ENCODE measurements around the gene NCK2. TPM values are rescaled to one million over a fixed set of nuclear protein-coding genes. Genes with fewer than 3 reads are reported as not detected.

Gene NCK2
- total and polyA plus RNA-seq, 9 of the 15 experiments (the other 6 are each of a cell fraction or from before 2014, with no cell fraction given): 0.90 to 27.9 (median 15.9) TPM

GRCh38 chr2:105814291-105814940 is 69.7 kb downstream of the NCK2 start:
- no TSS peak for BruUV-seq (replicated peaks)
- no peaks in the 10 kb centered on the region for H3K79me2 ChIP-seq (ENCODE audit: control insufficient read depth, insufficient read depth, low read length)
- no peak for ATAC-seq
- peaks cover 13 to 18% of the 10 kb centered on the region in 2 experiments for H3K4me1 ChIP-seq (replicated peaks in 1 of 2; ENCODE audit: control insufficient read depth in 2 of 2, insufficient read depth in 2 of 2, low read length in 2 of 2)
- TF ChIP-seq ZC3H4 (CRISPR knock-in tag; IDR thresholded peaks at IDR 0.05; ENCODE audit: borderline replicate concordance) (no peak), ZNF354B (CRISPR knock-in tag; IDR thresholded peaks at IDR 0.05) (no peak), ESRRA (IDR thresholded peaks at IDR 0.05; ENCODE audit: borderline replicate concordance, low read depth) (no peak), CBFB (CRISPR knock-in tag; IDR thresholded peaks at IDR 0.05) (no peak), CHCHD3 (CRISPR knock-in tag; IDR thresholded peaks at IDR 0.05) (no peak), EGR1 (conservative IDR thresholded peaks at IDR 0.05) (no peak), ZNF449 (CRISPR knock-in tag; IDR thresholded peaks at IDR 0.05) (no peak), JUNB (CRISPR knock-in tag; conservative IDR thresholded peaks at IDR 0.05) (no peak), CXXC5 (CRISPR knock-in tag; IDR thresholded peaks at IDR 0.05) (no peak), SNAPC5 (CRISPR knock-in tag; IDR thresholded peaks at IDR 0.05) (no peak), ZNF740 (CRISPR knock-in tag; IDR thresholded peaks at IDR 0.05) (no peak), ZNF740 (tag; IDR thresholded peaks at IDR 0.05) (no peak), CBX3 (IDR thresholded peaks at IDR 0.05; ENCODE audit: borderline replicate concordance in 1 of 2, low read length in 2 of 2) (no peak), HLTF (IDR thresholded peaks at IDR 0.05) (no peak), ZNF12 (CRISPR knock-in tag; IDR thresholded peaks at IDR 0.05) (no peak)
- TF ChIP-seq, protein P1, sequence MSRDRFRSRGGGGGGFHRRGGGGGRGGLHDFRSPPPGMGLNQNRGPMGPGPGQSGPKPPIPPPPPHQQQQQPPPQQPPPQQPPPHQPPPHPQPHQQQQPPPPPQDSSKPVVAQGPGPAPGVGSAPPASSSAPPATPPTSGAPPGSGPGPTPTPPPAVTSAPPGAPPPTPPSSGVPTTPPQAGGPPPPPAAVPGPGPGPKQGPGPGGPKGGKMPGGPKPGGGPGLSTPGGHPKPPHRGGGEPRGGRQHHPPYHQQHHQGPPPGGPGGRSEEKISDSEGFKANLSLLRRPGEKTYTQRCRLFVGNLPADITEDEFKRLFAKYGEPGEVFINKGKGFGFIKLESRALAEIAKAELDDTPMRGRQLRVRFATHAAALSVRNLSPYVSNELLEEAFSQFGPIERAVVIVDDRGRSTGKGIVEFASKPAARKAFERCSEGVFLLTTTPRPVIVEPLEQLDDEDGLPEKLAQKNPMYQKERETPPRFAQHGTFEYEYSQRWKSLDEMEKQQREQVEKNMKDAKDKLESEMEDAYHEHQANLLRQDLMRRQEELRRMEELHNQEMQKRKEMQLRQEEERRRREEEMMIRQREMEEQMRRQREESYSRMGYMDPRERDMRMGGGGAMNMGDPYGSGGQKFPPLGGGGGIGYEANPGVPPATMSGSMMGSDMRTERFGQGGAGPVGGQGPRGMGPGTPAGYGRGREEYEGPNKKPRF (IDR thresholded peaks at IDR 0.05; ENCODE audit: low read depth, low read length): no peak
- H3K9me3 ChIP-seq (replicated peaks; ENCODE audit: control insufficient read depth, insufficient read depth, low read depth, low read length): no peaks in the 10 kb centered on the region
- H4K20me1 ChIP-seq (replicated peaks; ENCODE audit: control insufficient read depth, insufficient read depth, low read length): peaks cover 12% of the 10 kb centered on the region
- H3K27me3 ChIP-seq (ENCODE audit: control insufficient read depth in 2 of 2, insufficient read depth in 2 of 2, low read length in 2 of 2): no peaks in the 10 kb centered on the region
- WGBS (ENCODE audit: insufficient coverage, low coverage, missing lambda C conversion rate): 68% methylated on average over 9 of the region's 9 CpGs
- no peak for FAIRE-seq
- no peak overlapping the region for H2AFZ ChIP-seq (ENCODE audit: low read depth, low read length)
- ChIA-PET CTCF (ENCODE audit: low intra/inter-chr PET ratio) (no interaction called here), POLR2A (interaction anchor here (1.4 kb wide), 1 partner anchor 14 kb away, joined by 5 read pairs; no protein-coding TSS in a partner anchor)
- in situ Hi-C loops (cut with MboI) (no loop called here), intact Hi-C loops (cut with micrococcal nuclease) (no loop called here)
- no peak for DNase-seq (ENCODE audit: extremely low read depth in 1 of 4, low spot score in 3 of 4)
- H3K4me2 ChIP-seq (ENCODE audit: insufficient read depth, low read length): no peak overlapping the region
- no peak overlapping the region for H3K9ac ChIP-seq (ENCODE audit: insufficient read depth in 1 of 2, low read depth in 2 of 2, low read length in 2 of 2)
- H3K9me1 ChIP-seq (ENCODE audit: control insufficient read depth, insufficient read depth, low read length): peaks cover 2% of the 10 kb centered on the region
- no peak overlapping the region for H3K4me3 ChIP-seq
- 0 out of 3 replicates have a peak, but pooled peaks cover 5% of the 10 kb centered on the region for H3K36me3 ChIP-seq (ENCODE audit: control insufficient read depth, insufficient read depth, low read length)
- no peak overlapping the region for H3K27ac ChIP-seq (ENCODE audit: extremely low read depth, low read depth, low read length)

Measured in K562 (cell line).